HepG2 (cell line): ENCODE results near the gene CAST. TPM values are rescaled to one million over a fixed set of nuclear protein-coding genes. Genes with fewer than 3 reads are reported as not detected.

Experiments used
- ATAC-seq: fragments of 200-7000 bp; cut with Tn5 transposase; 3 replicates; pipeline ENCODE4 v1.9.1; 2020; ENCODE audit warnings: mild to moderate bottlenecking, moderate library complexity
- BruUV-seq: library from RNA; stranded (reverse); fragments of 400-500 nt; replicated peaks from 2 replicates; lab custom pipeline; 2021; lab: Mats Ljungman, UMichigan
- CTCF ChIA-PET: fragments of 300-600 bp; formaldehyde crosslinking; extraction: SDS; loops from one replicate; lab custom pipeline; 2021; ENCODE audit warnings: low total read pairs, inconsistent platforms, low intra/inter-chr PET ratio; lab: Yijun Ruan, JAX
- POLR2A ChIA-PET: fragments of 350-600 bp; sonication (Branson Sonifier 250); formaldehyde crosslinking; loops from one replicate; lab custom pipeline; 2020; ENCODE audit warnings: antibody characterized with exemption, inconsistent platforms; lab: Yijun Ruan, JAX
- DNase-seq: peaks from one replicate; pipeline ENCODE4 v3.0.0-alpha.2; 2015; ENCODE audit warnings: low spot score
- FAIRE-seq: peaks from 3 replicates; lab custom pipeline; 2011; peaks lifted over from hg19 to GRCh38; lab: Jason Lieb, UNC
- H2AFZ ChIP-seq: one replicate; pipeline ENCODE4 v1.6.1; 2011; ENCODE audit warnings: low read length, inconsistent platforms
- H3K27ac ChIP-seq: fragments of 300-600 bp; 3 replicates; pipeline ENCODE4 v1.8.0; 2011; ENCODE audit warnings: mixed run types, mild to moderate bottlenecking, mixed read lengths, low read length, inconsistent platforms; ENCODE audit not compliant: insufficient read depth; ENCODE audit errors: extremely low read length
- H3K27me3 ChIP-seq, 2 experiments: fragments of 200-600 bp in 1 of 2; 2 replicates in 1 of 2; 3 replicates in 1 of 2; pipeline versions ENCODE4 v1.6.0 to v1.8.0; 2011; ENCODE audit warnings: low read length in 2 of 2, mild to moderate bottlenecking in 2 of 2, moderate library complexity in 2 of 2, inconsistent platforms in 1 of 2; ENCODE audit not compliant: insufficient read depth in 2 of 2, control insufficient read depth in 1 of 2
- H3K36me3 ChIP-seq, 2 experiments: fragments of 200-600 bp in 1 of 2; replicated peaks in 1 of 2; 2 replicates in 1 of 2; 3 replicates in 1 of 2; pipeline versions ENCODE4 v1.5.1 to v1.8.0; 2011; ENCODE audit warnings: low read length in 2 of 2, inconsistent platforms in 1 of 2; ENCODE audit not compliant: insufficient read depth in 2 of 2, control insufficient read depth in 1 of 2
- H3K4me1 ChIP-seq: 2 replicates; pipeline ENCODE4 v1.5.1; 2012; ENCODE audit warnings: low read length, inconsistent platforms; ENCODE audit not compliant: insufficient read depth
- H3K4me2 ChIP-seq: 2 replicates; pipeline ENCODE4 v1.6.0; 2011; ENCODE audit warnings: low read depth, low read length, inconsistent platforms
- H3K4me3 ChIP-seq, 3 experiments: fragments of 200-600 bp in 1 of 3; sonication (generic), shearing (Covaris generic) in 1 of 3; replicated peaks in 1 of 3; 2 replicates each; pipeline ENCODE4 v1.5.1; 2011 to 2016; ENCODE audit warnings: low read length in 3 of 3, inconsistent platforms in 2 of 3, low read depth in 2 of 3, mild to moderate bottlenecking in 2 of 3, control low read depth in 1 of 3, mixed read lengths in 1 of 3; ENCODE audit not compliant: insufficient read depth in 1 of 3
- H3K79me2 ChIP-seq: one replicate; pipeline ENCODE4 v1.6.1; 2011; ENCODE audit warnings: low read length, inconsistent platforms; ENCODE audit not compliant: insufficient read depth
- H3K9ac ChIP-seq: 2 replicates; pipeline ENCODE4 v1.6.0; 2011; ENCODE audit warnings: mild to moderate bottlenecking, low read depth, low read length, inconsistent platforms; ENCODE audit not compliant: insufficient read depth
- H3K9me3 ChIP-seq: 2 replicates; pipeline ENCODE4 v1.5.1; 2012; ENCODE audit warnings: mild to moderate bottlenecking, low read length
- H4K20me1 ChIP-seq: 2 replicates; pipeline ENCODE4 v1.6.0; 2011; ENCODE audit warnings: inconsistent platforms, mild to moderate bottlenecking, low read length, moderate library complexity; ENCODE audit not compliant: insufficient read depth
- CEBPG ChIP-seq: IDR thresholded peaks from 2 replicates; pipeline ENCODE4 v1.6.1; 2016
- LBX2 ChIP-seq: sonication (generic); formaldehyde crosslinking; IDR thresholded peaks from 2 replicates; pipeline ENCODE4 v1.5.0; 2020; ENCODE audit warnings: missing genetic modification reagents, mild to moderate bottlenecking, borderline replicate concordance
- NR3C1 ChIP-seq: sonication (generic); formaldehyde crosslinking; IDR thresholded peaks from 2 replicates; pipeline ENCODE4 v1.4.0; 2020; ENCODE audit warnings: missing genetic modification reagents
- PPARG ChIP-seq: conservative IDR thresholded peaks from 2 replicates; pipeline ENCODE4 v1.6.1; 2016; ENCODE audit warnings: missing biosample characterization, missing genetic modification reagents
- RAD21 ChIP-seq: fragments of 450-650 bp; formaldehyde crosslinking; IDR thresholded peaks from 2 replicates; pipeline ENCODE4 v1.5.0; 2020; ENCODE audit warnings: mild to moderate bottlenecking
- ZNF431 ChIP-seq: sonication (generic); formaldehyde crosslinking; IDR thresholded peaks from 2 replicates; pipeline ENCODE4 v1.9.0; 2022; ENCODE audit warnings: missing genetic modification reagents, low read depth, mild to moderate bottlenecking, borderline replicate concordance
- ZNF510 ChIP-seq: sonication (generic); formaldehyde crosslinking; IDR thresholded peaks from 2 replicates; pipeline ENCODE4 v1.4.0; 2020; ENCODE audit warnings: low read depth, mild to moderate bottlenecking, missing genetic modification reagents
- ZNF772 ChIP-seq: sonication (generic); formaldehyde crosslinking; IDR thresholded peaks from 2 replicates; pipeline ENCODE4 v1.5.0; 2020; ENCODE audit warnings: mild to moderate bottlenecking, missing genetic modification reagents
- ZNF816 ChIP-seq: sonication (generic); formaldehyde crosslinking; IDR thresholded peaks from 2 replicates; pipeline ENCODE4 v1.8.0; 2022; ENCODE audit warnings: missing genetic modification reagents, mild to moderate bottlenecking, borderline replicate concordance
- ZSCAN30 ChIP-seq: sonication (generic); formaldehyde crosslinking; IDR thresholded peaks from 2 replicates; pipeline ENCODE4 v1.5.0; 2020; ENCODE audit warnings: mild to moderate bottlenecking, missing genetic modification reagents
- WGBS: methylation state at CpG from one replicate; pipeline ENCODE4 v1.1.6; 2017; ENCODE audit warnings: low lambda C conversion rate; 5-methylcytosine and 5-hydroxymethylcytosine counted together
- in situ Hi-C: cut with HindIII; loops from 2 replicates; pipeline ENCODE4 v1.10.0; 2017; ENCODE audit warnings: low pct_unique_long_range_greater_than_20kb; ENCODE audit not compliant: extremely low pct_ligation_motif_present
- intact Hi-C: fragments of 100-400 bp; cut with micrococcal nuclease; formaldehyde crosslinking; loops from one replicate; pipeline ENCODE4 v1.10.0; 2022; ENCODE audit not compliant: unreplicated experiment
- polyA plus RNA-seq, 8 experiments: library from polyadenylated mRNA; depleted of rRNA in 3 of 8; stranded (reverse) in 7 of 8; unstranded in 1 of 8; fragments of >200 nt; fragmentation: Illumina TruSeq in 4 of 8; extraction: Trizol in 4 of 8; gene quantifications; 2 replicates each; pipeline versions ENCODE4 v1.2.1 to v1.2.3, GENCODE V29; 2011 to 2016; ENCODE audit warnings: low read depth in 4 of 8, missing spikeins in 1 of 8, mixed read lengths in 1 of 8; ENCODE audit not compliant: insufficient read depth in 1 of 8
- total RNA-seq, 5 experiments: library from RNA; depleted of rRNA; stranded (reverse); fragments of >200 nt; fragmentation: Illumina TruSeq; extraction: Trizol; gene quantifications; 2 replicates each; pipeline ENCODE4 v1.2.3, GENCODE V29; 2016; ENCODE audit warnings: low read depth in 1 of 5

CAST gene
- total and polyA plus RNA-seq, 2 of the 13 experiments (the other 11 are each of a cell fraction or from before 2014, with no cell fraction given) = 42.1 to 67.6 TPM

DNA sequence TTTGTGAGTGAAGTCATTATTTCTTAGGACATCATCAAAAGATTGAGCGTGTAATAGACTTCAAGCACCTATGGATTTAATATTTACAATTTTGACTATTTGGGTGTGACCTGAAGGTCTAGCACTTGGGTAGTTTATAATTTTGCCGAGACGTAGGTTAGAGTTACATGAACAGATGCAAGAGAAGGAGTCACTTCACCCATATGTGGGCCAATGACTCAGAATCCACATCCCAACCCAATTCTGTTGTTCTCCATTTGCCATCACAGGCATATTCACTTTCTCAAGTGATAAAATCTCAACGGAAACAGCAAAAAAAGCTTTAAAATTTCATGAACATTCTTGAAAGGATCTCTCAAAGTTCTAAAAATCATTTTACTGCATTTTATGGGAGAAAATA, 157.6 kb downstream of the CAST start:
- intact Hi-C loops = no loop called here
- H4K20me1 ChIP-seq = no peaks in the 10 kb centered on the region
- no peaks in the 10 kb centered on the region for H3K27me3 ChIP-seq
- no peaks in the 10 kb centered on the region for H3K9me3 ChIP-seq
- ATAC-seq (no peak), DNase-seq (no peak), FAIRE-seq (no peak)
- no peak for TF ChIP-seq LBX2 (CRISPR knock-in tag)
- no peak for TF ChIP-seq ZNF772 (CRISPR knock-in tag)
- TF ChIP-seq RAD21 (CRISPR knock-in tag) = no peak
- TF ChIP-seq ZNF510 (CRISPR knock-in tag) = no peak
- no peak for TF ChIP-seq ZNF816 (CRISPR knock-in tag)
- no peak for TF ChIP-seq ZSCAN30 (CRISPR knock-in tag)
- TF ChIP-seq ZNF431 = no peak
- TF ChIP-seq CEBPG (CRISPR knock-in tag) = no peak
- no peak for TF ChIP-seq NR3C1 (CRISPR knock-in tag)
- no peak for TF ChIP-seq PPARG (CRISPR knock-in tag)
- WGBS = 67% methylated on average over 4 of the region's 4 CpGs
- no peak overlapping the region for H2AFZ ChIP-seq
- peaks cover 10% of the 10 kb centered on the region; the same call in 1 of the 2 replicates for H3K4me1 ChIP-seq
- ChIA-PET POLR2A (interaction anchor here (1.7 kb wide), 1 partner anchor 12 kb away, joined by 5 read pairs; the partner anchor contains the start of gene ERAP1), CTCF (no interaction called here)
- H3K36me3 ChIP-seq = no peaks in the 10 kb centered on the region
- in situ Hi-C loops = no loop called here
- H3K4me3 ChIP-seq = no peak overlapping the region
- H3K79me2 ChIP-seq = no peaks in the 10 kb centered on the region
- H3K4me2 ChIP-seq = no peak overlapping the region
- H3K9ac ChIP-seq = no peak overlapping the region
- H3K27ac ChIP-seq = no peak overlapping the region
- BruUV-seq = no TSS peak
